ENCODE measurements around the gene BARX1.

Gene BARX1

GRCh38 chr9:93960971-93961841, 6.1 kb upstream of the BARX1 start:
- ATAC-seq, result no peak
- TF ChIP-seq TOX (CRISPR knock-in tag; IDR thresholded peaks at IDR 0.05; ENCODE audit: borderline replicate concordance), result no peak
- TF ChIP-seq ISL1 (CRISPR knock-in tag; IDR thresholded peaks at IDR 0.05), result no peak
- TF ChIP-seq TCF4 (CRISPR knock-in tag; IDR thresholded peaks at IDR 0.05; ENCODE audit: borderline replicate concordance), result no peak
- no peak for TF ChIP-seq PATZ1 (CRISPR knock-in tag; IDR thresholded peaks at IDR 0.05; ENCODE audit: borderline replicate concordance)
- no peak for TF ChIP-seq ESRRG (CRISPR knock-in tag; IDR thresholded peaks at IDR 0.05)
- no peak for TF ChIP-seq BACH2 (CRISPR knock-in tag; IDR thresholded peaks at IDR 0.05; ENCODE audit: borderline replicate concordance)
- TF ChIP-seq ZNF70 (CRISPR knock-in tag; IDR thresholded peaks at IDR 0.05), result no peak

- no peak for ATAC-seq
- TF ChIP-seq ISL1 (CRISPR knock-in tag; IDR thresholded peaks at IDR 0.05) (no peak), CSDC2 (CRISPR knock-in tag; IDR thresholded peaks at IDR 0.05) (no peak), CREB5 (CRISPR knock-in tag; IDR thresholded peaks at IDR 0.05; ENCODE audit: low read depth) (no peak), ZNF565 (CRISPR knock-in tag; conservative IDR thresholded peaks at IDR 0.05; ENCODE audit: low read depth) (no peak), CSRNP3 (CRISPR knock-in tag; IDR thresholded peaks at IDR 0.05) (no peak)
Measured at GRCh38 chr9:93960221-93960970, 5.2 kb upstream of the BARX1 start.

GRCh38 chr9:93959739-93960154, 4.6 kb upstream of the BARX1 start:
- TF ChIP-seq TSHZ2 (CRISPR knock-in tag; IDR thresholded peaks at IDR 0.05), result no peak
- TF ChIP-seq SNAI2 (CRISPR knock-in tag; IDR thresholded peaks at IDR 0.05), result no peak
- no peak for TF ChIP-seq ISL1 (CRISPR knock-in tag; IDR thresholded peaks at IDR 0.05)
- TF ChIP-seq GLIS3 (CRISPR knock-in tag; IDR thresholded peaks at IDR 0.05), result no peak
- no peak for TF ChIP-seq TOX (CRISPR knock-in tag; IDR thresholded peaks at IDR 0.05; ENCODE audit: borderline replicate concordance)
- no peak for TF ChIP-seq ZNF8 (CRISPR knock-in tag; IDR thresholded peaks at IDR 0.05)
- no peak for TF ChIP-seq ZNF565 (CRISPR knock-in tag; conservative IDR thresholded peaks at IDR 0.05; ENCODE audit: low read depth)
- TF ChIP-seq RARB (CRISPR knock-in tag; IDR thresholded peaks at IDR 0.05), result no peak
- TF ChIP-seq ESRRG (CRISPR knock-in tag; IDR thresholded peaks at IDR 0.05), result no peak
- TF ChIP-seq CREB5 (CRISPR knock-in tag; IDR thresholded peaks at IDR 0.05; ENCODE audit: low read depth), result no peak
- ATAC-seq, result no peak
